Measurements from ENCODE around the gene METAP1.
A peak's percentile ranks its signal among the peaks of the same experiment; 100 is the strongest.
"Not testable (repeated sequence)": the region's sequence is repeated elsewhere in the genome, so short reads cannot be mapped to it uniquely, and the experiment has no call there.

Gene METAP1

GRCh38 chr4:98967786-98968329, 27.7 kb upstream of the METAP1 start:
- Histone ChIP-seq H3K4me1 (ENCODE audit: control insufficient read depth, insufficient read depth, low read length) (no peaks in the 10 kb centered on the region; the same call in 1 of the 2 replicates), H3K36me3 (ENCODE audit: control insufficient read depth, insufficient read depth, low read length) (no peaks in the 10 kb centered on the region), H3K9me3 (ENCODE audit: control insufficient read depth, insufficient read depth, low read length) (no peaks in the 10 kb centered on the region), H3K4me3 (ENCODE audit: low read length) (no peak overlapping the region), H3K27me3 (ENCODE audit: control insufficient read depth, insufficient read depth, low read length) (no peaks in the 10 kb centered on the region), H3K27ac (ENCODE audit: low read length) (no peak overlapping the region)
- no CpG with 5 or more reads among the region's 3 CpGs for WGBS (ENCODE audit: insufficient coverage, insufficient read length)
- DNase-seq (ENCODE audit: low read depth, low spot score): no peak

- Histone ChIP-seq H3K4me1 (ENCODE audit: control insufficient read depth, insufficient read depth, low read length) (no peaks in the 10 kb centered on the region; the same call in 1 of the 2 replicates), H3K27ac (ENCODE audit: low read length) (no peak overlapping the region), H3K27me3 (ENCODE audit: control insufficient read depth, insufficient read depth, low read length) (no peaks in the 10 kb centered on the region), H3K9me3 (ENCODE audit: control insufficient read depth, insufficient read depth, low read length) (no peaks in the 10 kb centered on the region), H3K4me3 (ENCODE audit: low read length) (no peak overlapping the region), H3K36me3 (ENCODE audit: control insufficient read depth, insufficient read depth, low read length) (no peaks in the 10 kb centered on the region)
- DNase-seq (ENCODE audit: low read depth, low spot score): no peak
- WGBS (ENCODE audit: insufficient coverage, insufficient read length): no CpG with 5 or more reads among the region's 1 CpG
These were observed 25.4 kb upstream of the METAP1 start for GRCh38 chr4:98969878-98970785.

GRCh38 chr4:98976716-98977115, 18.8 kb upstream of the METAP1 start:
- no peak for DNase-seq (ENCODE audit: low read depth, low spot score)
- no CpG with 5 or more reads among the region's 4 CpGs for WGBS (ENCODE audit: insufficient coverage, insufficient read length)
- H3K4me3 ChIP-seq (ENCODE audit: low read length): no peak overlapping the region
- no peaks in the 10 kb centered on the region for H3K4me1 ChIP-seq (ENCODE audit: control insufficient read depth, insufficient read depth, low read length)
- no peaks in the 10 kb centered on the region for H3K36me3 ChIP-seq (ENCODE audit: control insufficient read depth, insufficient read depth, low read length)
- no peaks in the 10 kb centered on the region for H3K27me3 ChIP-seq (ENCODE audit: control insufficient read depth, insufficient read depth, low read length)
- H3K9me3 ChIP-seq (ENCODE audit: control insufficient read depth, insufficient read depth, low read length): no peaks in the 10 kb centered on the region
- no peak overlapping the region for H3K27ac ChIP-seq (ENCODE audit: low read length)

- Histone ChIP-seq H3K4me3 (ENCODE audit: low read length) (no peak overlapping the region), H3K4me1 (ENCODE audit: control insufficient read depth, insufficient read depth, low read length) (no peaks in the 10 kb centered on the region), H3K9me3 (ENCODE audit: control insufficient read depth, insufficient read depth, low read length) (no peaks in the 10 kb centered on the region), H3K36me3 (ENCODE audit: control insufficient read depth, insufficient read depth, low read length) (no peaks in the 10 kb centered on the region), H3K27me3 (ENCODE audit: control insufficient read depth, insufficient read depth, low read length) (no peaks in the 10 kb centered on the region), H3K27ac (ENCODE audit: low read length) (no peak overlapping the region)
- DNase-seq (ENCODE audit: low read depth, low spot score): no peak
- no CpG with 5 or more reads among the region's 7 CpGs for WGBS (ENCODE audit: insufficient coverage, insufficient read length)
These were observed 18.0 kb upstream of the METAP1 start for GRCh38 chr4:98977557-98977956.

GRCh38 chr4:98987720-98988119, 7.8 kb upstream of the METAP1 start:
- Histone ChIP-seq H3K27me3 (ENCODE audit: control insufficient read depth, insufficient read depth, low read length) (no peaks in the 10 kb centered on the region), H3K4me3 (ENCODE audit: low read length) (no peak overlapping the region), H3K36me3 (ENCODE audit: control insufficient read depth, insufficient read depth, low read length) (no peaks in the 10 kb centered on the region), H3K4me1 (ENCODE audit: control insufficient read depth, insufficient read depth, low read length) (no peaks in the 10 kb centered on the region), H3K9me3 (ENCODE audit: control insufficient read depth, insufficient read depth, low read length) (no peaks in the 10 kb centered on the region), H3K27ac (ENCODE audit: low read length) (no peak overlapping the region)
- DNase-seq (ENCODE audit: low read depth, low spot score): no peak
- WGBS (ENCODE audit: insufficient coverage, insufficient read length): no CpG with 5 or more reads among the region's 2 CpGs

GRCh38 chr4:98992835-98993234, 2.7 kb upstream of the METAP1 start:
- H3K27ac ChIP-seq (ENCODE audit: low read length); H3K4me1 ChIP-seq (ENCODE audit: control insufficient read depth, insufficient read depth, low read length); H3K9me3 ChIP-seq (ENCODE audit: control insufficient read depth, insufficient read depth, low read length); H3K27me3 ChIP-seq (ENCODE audit: control insufficient read depth, insufficient read depth, low read length); DNase-seq (ENCODE audit: low read depth, low spot score); H3K36me3 ChIP-seq (ENCODE audit: control insufficient read depth, insufficient read depth, low read length); H3K4me3 ChIP-seq (ENCODE audit: low read length): not testable (repeated sequence)
- WGBS (ENCODE audit: insufficient coverage, insufficient read length): no CpG with 5 or more reads among the region's 2 CpGs

- no peak overlapping the region for H3K4me3 ChIP-seq (ENCODE audit: low read length)
- no peak overlapping the region for H3K27ac ChIP-seq (ENCODE audit: low read length)
- H3K4me1 ChIP-seq (ENCODE audit: control insufficient read depth, insufficient read depth, low read length): no peaks in the 10 kb centered on the region
- no peaks in the 10 kb centered on the region for H3K9me3 ChIP-seq (ENCODE audit: control insufficient read depth, insufficient read depth, low read length)
- H3K36me3 ChIP-seq (ENCODE audit: control insufficient read depth, insufficient read depth, low read length): no peaks in the 10 kb centered on the region
- no CpG with 5 or more reads among the region's 39 CpGs for WGBS (ENCODE audit: insufficient coverage, insufficient read length)
- no peaks in the 10 kb centered on the region for H3K27me3 ChIP-seq (ENCODE audit: control insufficient read depth, insufficient read depth, low read length)
- no peak for DNase-seq (ENCODE audit: low read depth, low spot score)
These were observed 2.0 kb upstream of the METAP1 start for GRCh38 chr4:98993419-98994071.

- WGBS (ENCODE audit: insufficient coverage, insufficient read length): no CpG with 5 or more reads among the region's 17 CpGs
- Histone ChIP-seq H3K4me3 (ENCODE audit: low read length) (peak overlapping the region; percentile 40; the same call in 1 of the 2 replicates), H3K9me3 (ENCODE audit: control insufficient read depth, insufficient read depth, low read length) (no peaks in the 10 kb centered on the region), H3K27ac (ENCODE audit: low read length) (no peak overlapping the region), H3K4me1 (ENCODE audit: control insufficient read depth, insufficient read depth, low read length) (no peaks in the 10 kb centered on the region), H3K27me3 (ENCODE audit: control insufficient read depth, insufficient read depth, low read length) (no peaks in the 10 kb centered on the region), H3K36me3 (ENCODE audit: control insufficient read depth, insufficient read depth, low read length) (no peaks in the 10 kb centered on the region)
- DNase-seq (ENCODE audit: low read depth, low spot score): no peak
These were observed 893 bp upstream of the METAP1 start for GRCh38 chr4:98994474-98995182.

- WGBS (ENCODE audit: insufficient coverage, insufficient read length): no CpG with 5 or more reads among the region's 57 CpGs
- H3K36me3 ChIP-seq (ENCODE audit: control insufficient read depth, insufficient read depth, low read length): no peaks in the 10 kb centered on the region
- peak overlapping the region; percentile 92 for H3K4me3 ChIP-seq (ENCODE audit: low read length)
- H3K4me1 ChIP-seq (ENCODE audit: control insufficient read depth, insufficient read depth, low read length): peaks cover 1% of the 10 kb centered on the region; the same call in 1 of the 2 replicates
- no peaks in the 10 kb centered on the region for H3K9me3 ChIP-seq (ENCODE audit: control insufficient read depth, insufficient read depth, low read length)
- DNase-seq (ENCODE audit: low read depth, low spot score): no peak
- no peak overlapping the region for H3K27ac ChIP-seq (ENCODE audit: low read length)
- H3K27me3 ChIP-seq (ENCODE audit: control insufficient read depth, insufficient read depth, low read length): no peaks in the 10 kb centered on the region
These were observed 689 bp downstream of the METAP1 start for GRCh38 chr4:98996056-98996764.

GRCh38 chr4:98996765-98997068, 1.2 kb downstream of the METAP1 start:
- Histone ChIP-seq H3K36me3 (ENCODE audit: control insufficient read depth, insufficient read depth, low read length) (no peaks in the 10 kb centered on the region), H3K4me3 (ENCODE audit: low read length) (peak overlapping the region; percentile 92; the same call in 1 of the 2 replicates), H3K27ac (ENCODE audit: low read length) (no peak overlapping the region), H3K4me1 (ENCODE audit: control insufficient read depth, insufficient read depth, low read length) (peaks cover 1% of the 10 kb centered on the region; the same call in 1 of the 2 replicates), H3K9me3 (ENCODE audit: control insufficient read depth, insufficient read depth, low read length) (no peaks in the 10 kb centered on the region), H3K27me3 (ENCODE audit: control insufficient read depth, insufficient read depth, low read length) (no peaks in the 10 kb centered on the region)
- no CpG with 5 or more reads among the region's 5 CpGs for WGBS (ENCODE audit: insufficient coverage, insufficient read length)
- DNase-seq (ENCODE audit: low read depth, low spot score): no peak
